ENCODE measurements around the gene LRRC40. TPM values are rescaled to one million over a fixed set of nuclear protein-coding genes. Genes with fewer than 3 reads are reported as not detected.

Gene LRRC40
- 10 to 100 TPM; 11.5 to 12.7 TPM for total RNA-seq
- polyA plus RNA-seq = 1 to 10 TPM; 6.3 to 8.8 TPM
- long read RNA-seq, donor 1, transcript LRRC40-201 (15 exons, 2,884 nt) = major isoform, 8 of 13 reads
- long read RNA-seq, donor 1, partial matches to known transcripts = 5 of 13 reads
- long read RNA-seq, donor 1, other reads (novel, unspliced or antisense) = 0 of 13 reads
- long read RNA-seq, donor 2, transcript LRRC40-201 (15 exons, 2,884 nt) = major isoform, 6 of 7 reads
- long read RNA-seq, donor 2, partial matches to known transcripts = 1 of 7 reads
- long read RNA-seq, donor 2, other reads (novel, unspliced or antisense) = 0 of 7 reads

- H3K27ac ChIP-seq (ENCODE audit: low read depth in 1 of 2, low read length in 2 of 2) = peak within 1 kb of the TSS; percentile 69 to 88
- peak; percentile 100 for ATAC-seq (ENCODE audit: low FRiP score)
- H3K36me3 ChIP-seq (ENCODE audit: control insufficient read depth in 1 of 2, insufficient read depth in 2 of 2, low read length in 1 of 2) = no peaks in the 10 kb centered on the region
- peaks cover 0 to 2% of the 10 kb centered on the region in 2 donors for H3K4me1 ChIP-seq (ENCODE audit: control insufficient read depth in 1 of 2, insufficient read depth in 2 of 2, low read length in 2 of 2)
- intact Hi-C loops (cut with DNase I) = loop anchor here (2.0 to 10.0 kb wide), 3 partner anchors 149 to 875 kb away; partner anchors contain the start of genes ANKRD13C (in 1 of the 2), CTH (in 1 of the 2) and ZRANB2 (in 1 of the 2)
- H3K4me3 ChIP-seq (ENCODE audit: low read length in 2 of 2) = peak within 1 kb of the TSS; percentile 87 to 99
- peak; percentile 98 to 99 for DNase-seq
- no peaks in the 10 kb centered on the region for H3K9me3 ChIP-seq (ENCODE audit: control insufficient read depth, low read length)
- no peaks in the 10 kb centered on the region for H3K27me3 ChIP-seq (ENCODE audit: control insufficient read depth in 1 of 2, insufficient read depth in 2 of 2, low read length in 1 of 2)
- 0 to 1% methylated on average over 47 of the region's 47 CpGs for WGBS, 2 donors
Measured at GRCh38 chr1:70205434-70206118, at the start of gene LRRC40. Gene LRRC40, minus strand, starts transcription at chr1:70205579. Its CDS starts 39 bp downstream, at chr1:70205540.

GRCh38 chr1:70248729-70249128 lies 43.4 kb upstream of the LRRC40 start:
- Histone ChIP-seq H3K27ac (ENCODE audit: low read depth in 1 of 2, low read length in 2 of 2) (no peak overlapping the region), H3K36me3 (ENCODE audit: control insufficient read depth in 1 of 2, insufficient read depth in 2 of 2, low read length in 1 of 2) (peaks cover 5% of the 10 kb centered on the region in 2 donors), H3K4me1 (ENCODE audit: control insufficient read depth in 1 of 2, insufficient read depth in 2 of 2, low read length in 2 of 2) (no peaks in the 10 kb centered on the region), H3K27me3 (ENCODE audit: control insufficient read depth in 1 of 2, insufficient read depth in 2 of 2, low read length in 1 of 2) (no peaks in the 10 kb centered on the region), H3K4me3 (ENCODE audit: low read length in 2 of 2) (no peak overlapping the region), H3K9me3 (ENCODE audit: control insufficient read depth, low read length) (no peaks in the 10 kb centered on the region)
- DNase-seq = no peak
- 66 to 76% methylated on average over 4 of the region's 4 CpGs for WGBS, 2 donors
- intact Hi-C loops (cut with DNase I) = no loop called here
- no peak for ATAC-seq (ENCODE audit: low FRiP score)

- Histone ChIP-seq H3K27me3 (ENCODE audit: control insufficient read depth in 1 of 2, insufficient read depth in 2 of 2, low read length in 1 of 2) (no peaks in the 10 kb centered on the region), H3K9me3 (ENCODE audit: control insufficient read depth, low read length) (no peaks in the 10 kb centered on the region), H3K36me3 (ENCODE audit: control insufficient read depth in 1 of 2, insufficient read depth in 2 of 2, low read length in 1 of 2) (peaks cover 5% of the 10 kb centered on the region in 2 donors), H3K4me1 (ENCODE audit: control insufficient read depth in 1 of 2, insufficient read depth in 2 of 2, low read length in 2 of 2) (no peaks in the 10 kb centered on the region), H3K27ac (ENCODE audit: low read depth in 1 of 2, low read length in 2 of 2) (no peak overlapping the region), H3K4me3 (ENCODE audit: low read length in 2 of 2) (no peak overlapping the region)
- no peak for ATAC-seq (ENCODE audit: low FRiP score)
- intact Hi-C loops (cut with DNase I) = no loop called here
- DNase-seq = no peak
Measured at GRCh38 chr1:70247768-70248167, 42.4 kb upstream of the LRRC40 start.

- no peaks in the 10 kb centered on the region for H3K4me1 ChIP-seq (ENCODE audit: control insufficient read depth in 1 of 2, insufficient read depth in 2 of 2, low read length in 2 of 2)
- no peaks in the 10 kb centered on the region for H3K27me3 ChIP-seq (ENCODE audit: control insufficient read depth in 1 of 2, insufficient read depth in 2 of 2, low read length in 1 of 2)
- intact Hi-C loops (cut with DNase I) = no loop called here
- peaks cover 5% of the 10 kb centered on the region in 2 donors for H3K36me3 ChIP-seq (ENCODE audit: control insufficient read depth in 1 of 2, insufficient read depth in 2 of 2, low read length in 1 of 2)
- no peak overlapping the region for H3K27ac ChIP-seq (ENCODE audit: low read depth in 1 of 2, low read length in 2 of 2)
- H3K9me3 ChIP-seq (ENCODE audit: control insufficient read depth, low read length) = no peaks in the 10 kb centered on the region
- ATAC-seq (ENCODE audit: low FRiP score) (no peak), DNase-seq (no peak)
- no peak overlapping the region for H3K4me3 ChIP-seq (ENCODE audit: low read length in 2 of 2)
Measured at GRCh38 chr1:70247122-70247521, 41.7 kb upstream of the LRRC40 start.

- Histone ChIP-seq H3K4me3 (ENCODE audit: low read length in 2 of 2) (no peak overlapping the region), H3K27me3 (ENCODE audit: control insufficient read depth in 1 of 2, insufficient read depth in 2 of 2, low read length in 1 of 2) (no peaks in the 10 kb centered on the region), H3K27ac (ENCODE audit: low read depth in 1 of 2, low read length in 2 of 2) (no peak overlapping the region), H3K4me1 (ENCODE audit: control insufficient read depth in 1 of 2, insufficient read depth in 2 of 2, low read length in 2 of 2) (no peaks in the 10 kb centered on the region), H3K9me3 (ENCODE audit: control insufficient read depth, low read length) (no peaks in the 10 kb centered on the region), H3K36me3 (ENCODE audit: control insufficient read depth in 1 of 2, insufficient read depth in 2 of 2, low read length in 1 of 2) (peaks cover 4 to 8% of the 10 kb centered on the region in 2 donors)
- DNase-seq (no peak), ATAC-seq (ENCODE audit: low FRiP score) (no peak)
- intact Hi-C loops (cut with DNase I) = loop anchor here in 1 of 2 donors (10.0 kb wide), 1 partner anchor 835 kb away; no protein-coding TSS in a partner anchor
Measured at GRCh38 chr1:70239940-70240339, 34.6 kb upstream of the LRRC40 start.

GRCh38 chr1:70234733-70235132 lies 29.4 kb upstream of the LRRC40 start:
- intact Hi-C loops (cut with DNase I) = loop anchor here in 1 of 2 donors (10.0 kb wide), 1 partner anchor 840 kb away; no protein-coding TSS in a partner anchor
- ATAC-seq (ENCODE audit: low FRiP score) = no peak
- H3K36me3 ChIP-seq (ENCODE audit: control insufficient read depth in 1 of 2, insufficient read depth in 2 of 2, low read length in 1 of 2) = peaks cover 3 to 11% of the 10 kb centered on the region in 2 donors

GRCh38 chr1:70231475-70231874 lies 26.1 kb upstream of the LRRC40 start:
- DNase-seq (no peak), ATAC-seq (ENCODE audit: low FRiP score) (no peak)
- Histone ChIP-seq H3K36me3 (ENCODE audit: control insufficient read depth in 1 of 2, insufficient read depth in 2 of 2, low read length in 1 of 2) (peaks cover 3 to 6% of the 10 kb centered on the region in 2 donors), H3K9me3 (ENCODE audit: control insufficient read depth, low read length) (no peaks in the 10 kb centered on the region), H3K4me3 (ENCODE audit: low read length in 2 of 2) (no peak overlapping the region), H3K27ac (ENCODE audit: low read depth in 1 of 2, low read length in 2 of 2) (no peak overlapping the region), H3K4me1 (ENCODE audit: control insufficient read depth in 1 of 2, insufficient read depth in 2 of 2, low read length in 2 of 2) (no peaks in the 10 kb centered on the region), H3K27me3 (ENCODE audit: control insufficient read depth in 1 of 2, insufficient read depth in 2 of 2, low read length in 1 of 2) (no peaks in the 10 kb centered on the region)
- intact Hi-C loops (cut with DNase I) = loop anchor here in 1 of 2 donors (10.0 kb wide), 1 partner anchor 843 kb away; no protein-coding TSS in a partner anchor
- WGBS, 2 donors = 97% methylated on average over 4 of the region's 4 CpGs

More at GRCh38 chr1:70234733-70235132, 29.4 kb upstream of the LRRC40 start:
- Histone ChIP-seq H3K27me3 (ENCODE audit: control insufficient read depth in 1 of 2, insufficient read depth in 2 of 2, low read length in 1 of 2) (no peaks in the 10 kb centered on the region), H3K9me3 (ENCODE audit: control insufficient read depth, low read length) (no peaks in the 10 kb centered on the region), H3K27ac (ENCODE audit: low read depth in 1 of 2, low read length in 2 of 2) (no peak overlapping the region), H3K4me3 (ENCODE audit: low read length in 2 of 2) (no peak overlapping the region), H3K4me1 (ENCODE audit: control insufficient read depth in 1 of 2, insufficient read depth in 2 of 2, low read length in 2 of 2) (no peaks in the 10 kb centered on the region)
- DNase-seq = no peak

- intact Hi-C loops (cut with DNase I) = no loop called here
- no peaks in the 10 kb centered on the region for H3K27me3 ChIP-seq (ENCODE audit: control insufficient read depth in 1 of 2, insufficient read depth in 2 of 2, low read length in 1 of 2)
- H3K27ac ChIP-seq (ENCODE audit: low read depth in 1 of 2, low read length in 2 of 2) = no peak overlapping the region
- ATAC-seq (ENCODE audit: low FRiP score) (no peak), DNase-seq (no peak)
- WGBS, 2 donors = 54 to 55% methylated on average over 2 of the region's 2 CpGs
- H3K36me3 ChIP-seq (ENCODE audit: control insufficient read depth in 1 of 2, insufficient read depth in 2 of 2, low read length in 1 of 2) = peaks cover 0 to 4% of the 10 kb centered on the region in 2 donors
- H3K4me3 ChIP-seq (ENCODE audit: low read length in 2 of 2) = no peak overlapping the region
- peaks cover 2 to 4% of the 10 kb centered on the region in 2 donors for H3K4me1 ChIP-seq (ENCODE audit: control insufficient read depth in 1 of 2, insufficient read depth in 2 of 2, low read length in 2 of 2)
- no peaks in the 10 kb centered on the region for H3K9me3 ChIP-seq (ENCODE audit: control insufficient read depth, low read length)
Measured at GRCh38 chr1:70228670-70229069, 23.3 kb upstream of the LRRC40 start.
